ENCODE data around the gene GRAMD1B. TPM values are rescaled to one million over a fixed set of nuclear protein-coding genes. Genes with fewer than 3 reads are reported as not detected.

The GRAMD1B gene
- total RNA-seq, 2 donors from 2014 or later = 1.7 to 1.9 TPM

GRCh38 chr11:123544631-123545375 is 114.7 kb downstream of the GRAMD1B start:
- H3K27ac ChIP-seq = no peak overlapping the region
- H3K9ac ChIP-seq (ENCODE audit: low read depth in 2 of 2, low read length in 2 of 2) = no peak overlapping the region
- no peaks in the 10 kb centered on the region for H3K9me3 ChIP-seq
- intact Hi-C loops (cut with DNase I) = no loop called here
- no peaks in the 10 kb centered on the region for H3K36me3 ChIP-seq
- no peaks in the 10 kb centered on the region for H3K27me3 ChIP-seq
- TF ChIP-seq CTCF (IDR thresholded peaks at IDR 0.05) = no peak
- no peak for DNase-seq
- H3K4me1 ChIP-seq = no peaks in the 10 kb centered on the region
- H3K4me3 ChIP-seq = no peak overlapping the region

- no peak for TF ChIP-seq CTCF (IDR thresholded peaks at IDR 0.05)
- Histone ChIP-seq H3K36me3 (no peaks in the 10 kb centered on the region), H3K9me3 (no peaks in the 10 kb centered on the region), H3K27me3 (no peaks in the 10 kb centered on the region), H3K4me1 (no peaks in the 10 kb centered on the region), H3K9ac (ENCODE audit: low read depth in 2 of 2, low read length in 2 of 2) (no peak overlapping the region), H3K27ac (no peak overlapping the region), H3K4me3 (no peak overlapping the region)
- intact Hi-C loops (cut with DNase I) = no loop called here
- no peak for DNase-seq
These were observed 115.7 kb downstream of the GRAMD1B start for GRCh38 chr11:123545726-123546270.

- Histone ChIP-seq H3K9ac (ENCODE audit: low read depth in 2 of 2, low read length in 2 of 2) (no peak overlapping the region), H3K4me3 (no peak overlapping the region), H3K9me3 (no peaks in the 10 kb centered on the region), H3K4me1 (no peaks in the 10 kb centered on the region), H3K27me3 (no peaks in the 10 kb centered on the region), H3K27ac (no peak overlapping the region), H3K36me3 (no peaks in the 10 kb centered on the region)
- no peak for TF ChIP-seq CTCF (IDR thresholded peaks at IDR 0.05)
- DNase-seq = no peak
- intact Hi-C loops (cut with DNase I) = no loop called here
These were observed 116.4 kb downstream of the GRAMD1B start for GRCh38 chr11:123546515-123546914.

GRCh38 chr11:123547180-123547579 is 117.1 kb downstream of the GRAMD1B start:
- H3K27ac ChIP-seq = no peak overlapping the region
- H3K36me3 ChIP-seq = no peaks in the 10 kb centered on the region
- intact Hi-C loops (cut with DNase I) = no loop called here
- no peaks in the 10 kb centered on the region for H3K9me3 ChIP-seq
- no peak overlapping the region for H3K9ac ChIP-seq (ENCODE audit: low read depth in 2 of 2, low read length in 2 of 2)
- no peak for DNase-seq
- H3K4me1 ChIP-seq = no peaks in the 10 kb centered on the region
- no peak for TF ChIP-seq CTCF (IDR thresholded peaks at IDR 0.05)
- H3K27me3 ChIP-seq = no peaks in the 10 kb centered on the region
- no peak overlapping the region for H3K4me3 ChIP-seq

- no peak for DNase-seq
- no peaks in the 10 kb centered on the region for H3K27me3 ChIP-seq
- H3K4me3 ChIP-seq = no peak overlapping the region
- no peaks in the 10 kb centered on the region for H3K4me1 ChIP-seq
- no peaks in the 10 kb centered on the region for H3K36me3 ChIP-seq
- intact Hi-C loops (cut with DNase I) = no loop called here
- H3K9ac ChIP-seq (ENCODE audit: low read depth in 2 of 2, low read length in 2 of 2) = no peak overlapping the region
- no peak for TF ChIP-seq CTCF (IDR thresholded peaks at IDR 0.05)
- H3K27ac ChIP-seq = no peak overlapping the region
- no peaks in the 10 kb centered on the region for H3K9me3 ChIP-seq
These were observed 118.7 kb downstream of the GRAMD1B start for GRCh38 chr11:123548774-123549173.
